ENCODE measurements around the gene CDH9. TPM values are rescaled to one million over a fixed set of nuclear protein-coding genes. Genes with fewer than 3 reads are reported as not detected.

The CDH9 gene
- total RNA-seq, 3 donors from 2014 or later (not counting 1 experiment from before 2014, with no cell fraction given): not detected

DNA sequence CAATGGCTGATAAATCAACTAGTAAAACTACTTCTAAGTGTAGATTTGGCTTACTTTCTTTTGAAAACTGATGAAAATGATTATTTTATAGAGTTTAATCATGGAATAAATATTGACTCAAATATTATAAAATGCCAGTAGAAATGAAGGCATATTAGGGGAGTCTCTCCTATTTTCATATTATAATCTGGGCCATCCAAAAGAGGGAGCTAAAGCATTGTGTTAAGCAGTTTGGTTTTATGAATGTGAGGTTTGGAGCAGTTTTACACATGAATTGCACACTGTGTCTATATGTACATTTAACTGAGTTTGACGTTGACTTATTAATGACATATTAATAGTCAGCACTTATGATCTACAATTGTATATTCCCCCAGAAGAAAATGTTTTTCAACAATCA lies 17.4 kb downstream of the CDH9 start:
- H3K27ac Mint-ChIP-seq: no peak overlapping the region
- intact Hi-C loops (cut with micrococcal nuclease): no loop called here
- Histone ChIP-seq H3K27me3 (ENCODE audit: control insufficient read depth, insufficient read depth, low read length) (no peaks in the 10 kb centered on the region), H3K27ac (ENCODE audit: low read length) (no peak overlapping the region), H3K9me3 (ENCODE audit: control insufficient read depth, insufficient read depth, low read length) (no peaks in the 10 kb centered on the region), H3K4me3 (ENCODE audit: low read length) (no peak overlapping the region), H3K4me1 (ENCODE audit: control insufficient read depth, insufficient read depth, low read length) (no peaks in the 10 kb centered on the region), H3K36me3 (ENCODE audit: control insufficient read depth, insufficient read depth, low read length) (no peaks in the 10 kb centered on the region)
- no CpG with 5 or more reads among the region's 1 CpG for WGBS (ENCODE audit: insufficient coverage)
- no peaks in the 10 kb centered on the region for H3K4me1 Mint-ChIP-seq
- TF ChIP-seq, protein P1, sequence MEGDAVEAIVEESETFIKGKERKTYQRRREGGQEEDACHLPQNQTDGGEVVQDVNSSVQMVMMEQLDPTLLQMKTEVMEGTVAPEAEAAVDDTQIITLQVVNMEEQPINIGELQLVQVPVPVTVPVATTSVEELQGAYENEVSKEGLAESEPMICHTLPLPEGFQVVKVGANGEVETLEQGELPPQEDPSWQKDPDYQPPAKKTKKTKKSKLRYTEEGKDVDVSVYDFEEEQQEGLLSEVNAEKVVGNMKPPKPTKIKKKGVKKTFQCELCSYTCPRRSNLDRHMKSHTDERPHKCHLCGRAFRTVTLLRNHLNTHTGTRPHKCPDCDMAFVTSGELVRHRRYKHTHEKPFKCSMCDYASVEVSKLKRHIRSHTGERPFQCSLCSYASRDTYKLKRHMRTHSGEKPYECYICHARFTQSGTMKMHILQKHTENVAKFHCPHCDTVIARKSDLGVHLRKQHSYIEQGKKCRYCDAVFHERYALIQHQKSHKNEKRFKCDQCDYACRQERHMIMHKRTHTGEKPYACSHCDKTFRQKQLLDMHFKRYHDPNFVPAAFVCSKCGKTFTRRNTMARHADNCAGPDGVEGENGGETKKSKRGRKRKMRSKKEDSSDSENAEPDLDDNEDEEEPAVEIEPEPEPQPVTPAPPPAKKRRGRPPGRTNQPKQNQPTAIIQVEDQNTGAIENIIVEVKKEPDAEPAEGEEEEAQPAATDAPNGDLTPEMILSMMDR (IDR thresholded peaks at IDR 0.05): no peak
- no peak for DNase-seq
- peaks cover 10 to 12% of the 10 kb centered on the region in 2 donors for H3K9me3 Mint-ChIP-seq
- H3K4me3 Mint-ChIP-seq: no peak overlapping the region
- H3K27me3 Mint-ChIP-seq (ENCODE audit: low read depth in 2 of 2): no peaks in the 10 kb centered on the region
- H3K36me3 Mint-ChIP-seq: no peaks in the 10 kb centered on the region
- no peak for ATAC-seq

DNA sequence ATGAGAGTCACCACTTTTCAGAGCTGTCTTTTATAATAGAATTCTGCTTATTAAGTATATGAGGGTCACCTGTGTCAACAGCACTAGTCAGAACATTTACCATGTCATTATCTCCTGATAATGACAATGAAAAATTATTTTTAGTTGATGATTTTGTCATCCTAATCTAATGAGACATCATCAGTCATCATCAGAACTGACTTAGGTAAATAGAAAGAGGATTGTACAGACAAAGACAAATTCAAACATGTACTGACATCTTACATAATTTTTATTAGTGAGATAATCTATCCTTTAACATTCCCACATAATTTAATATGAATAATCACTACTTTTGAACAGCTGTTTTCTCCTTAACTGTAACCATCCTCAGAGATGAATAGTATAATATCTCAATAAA lies 22.6 kb downstream of the CDH9 start:
- H3K27me3 ChIP-seq (ENCODE audit: control insufficient read depth, insufficient read depth, low read length): no peaks in the 10 kb centered on the region
- H3K27ac ChIP-seq (ENCODE audit: low read length): no peak overlapping the region
- TF ChIP-seq, protein P1 (IDR thresholded peaks at IDR 0.05): no peak
- Mint-ChIP-seq H3K27ac (no peak overlapping the region), H3K27me3 (ENCODE audit: low read depth in 2 of 2) (no peaks in the 10 kb centered on the region), H3K36me3 (no peaks in the 10 kb centered on the region), H3K9me3 (peaks cover 5 to 11% of the 10 kb centered on the region in 2 donors), H3K4me3 (no peak overlapping the region), H3K4me1 (no peaks in the 10 kb centered on the region)
- no peaks in the 10 kb centered on the region for H3K9me3 ChIP-seq (ENCODE audit: control insufficient read depth, insufficient read depth, low read length)
- ATAC-seq: no peak
- DNase-seq: no peak
- no peak overlapping the region for H3K4me3 ChIP-seq (ENCODE audit: low read length)
- intact Hi-C loops (cut with micrococcal nuclease): no loop called here
- no peaks in the 10 kb centered on the region for H3K4me1 ChIP-seq (ENCODE audit: control insufficient read depth, insufficient read depth, low read length)
- H3K36me3 ChIP-seq (ENCODE audit: control insufficient read depth, insufficient read depth, low read length): no peaks in the 10 kb centered on the region

DNA sequence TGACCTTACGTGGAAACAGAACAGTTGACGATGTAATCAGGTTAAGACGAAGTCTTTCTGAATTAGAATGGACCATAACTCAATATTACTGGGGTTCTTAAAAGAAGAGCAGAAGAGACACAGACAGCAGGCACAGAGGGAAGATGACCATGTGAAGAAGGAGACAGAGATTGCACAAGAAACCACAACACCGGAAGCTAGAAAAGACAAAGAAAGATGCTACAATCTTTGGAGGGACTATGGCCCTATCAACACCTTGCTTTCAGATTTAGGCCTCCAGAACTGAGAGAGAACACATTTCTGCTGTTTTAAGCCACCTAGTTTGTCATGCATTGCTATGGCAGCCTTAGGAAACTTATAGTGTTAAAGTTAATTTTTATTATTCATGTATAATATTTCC lies 27.1 kb downstream of the CDH9 start:
- 85% methylated on average over 4 of the region's 4 CpGs for WGBS (ENCODE audit: insufficient coverage)
- H3K4me3 Mint-ChIP-seq: no peak overlapping the region
- no peaks in the 10 kb centered on the region for H3K9me3 ChIP-seq (ENCODE audit: control insufficient read depth, insufficient read depth, low read length)
- no peaks in the 10 kb centered on the region for H3K4me1 Mint-ChIP-seq
- ATAC-seq (no peak), DNase-seq (no peak)
- H3K9me3 Mint-ChIP-seq: peaks cover 11 to 16% of the 10 kb centered on the region in 2 donors
- H3K36me3 Mint-ChIP-seq: peaks cover 8% of the 10 kb centered on the region
- no peak overlapping the region for H3K27ac Mint-ChIP-seq
- TF ChIP-seq, protein P1 (IDR thresholded peaks at IDR 0.05): no peak
- intact Hi-C loops (cut with micrococcal nuclease): no loop called here
- H3K27me3 Mint-ChIP-seq (ENCODE audit: low read depth in 2 of 2): no peaks in the 10 kb centered on the region
- no peak overlapping the region for H3K4me3 ChIP-seq (ENCODE audit: low read length)
- no peaks in the 10 kb centered on the region for H3K27me3 ChIP-seq (ENCODE audit: control insufficient read depth, insufficient read depth, low read length)
- no peaks in the 10 kb centered on the region for H3K36me3 ChIP-seq (ENCODE audit: control insufficient read depth, insufficient read depth, low read length)
- no peak overlapping the region for H3K27ac ChIP-seq (ENCODE audit: low read length)
- H3K4me1 ChIP-seq (ENCODE audit: control insufficient read depth, insufficient read depth, low read length): no peaks in the 10 kb centered on the region

DNA sequence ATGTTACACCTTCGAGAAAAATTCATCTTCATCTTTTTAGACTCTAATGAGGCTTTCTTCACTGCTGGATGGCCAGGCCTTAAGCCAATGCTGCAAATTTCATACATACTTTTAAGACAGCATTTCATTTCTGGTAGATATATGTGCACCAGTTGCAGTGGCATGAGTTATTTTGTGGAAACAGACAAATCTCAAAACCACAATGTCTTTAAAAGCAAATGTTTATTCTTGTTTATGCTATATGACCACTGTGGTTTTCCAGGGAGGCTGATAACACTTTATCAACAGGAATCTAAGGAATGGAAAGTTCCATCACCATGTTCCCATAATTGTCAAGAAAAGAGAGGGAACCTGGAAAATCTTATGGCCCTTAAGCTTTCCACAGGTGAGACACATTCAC lies 27.7 kb downstream of the CDH9 start:
- TF ChIP-seq, protein P1 (IDR thresholded peaks at IDR 0.05): no peak
- H3K9me3 Mint-ChIP-seq: peaks cover 13 to 18% of the 10 kb centered on the region in 2 donors
- H3K4me3 Mint-ChIP-seq: no peak overlapping the region
- DNase-seq: no peak
- H3K4me3 ChIP-seq (ENCODE audit: low read length): no peak overlapping the region
- no peaks in the 10 kb centered on the region for H3K9me3 ChIP-seq (ENCODE audit: control insufficient read depth, insufficient read depth, low read length)
- H3K27me3 Mint-ChIP-seq (ENCODE audit: low read depth in 2 of 2): no peaks in the 10 kb centered on the region
- H3K4me1 Mint-ChIP-seq: no peaks in the 10 kb centered on the region
- peaks cover 8% of the 10 kb centered on the region for H3K36me3 Mint-ChIP-seq
- no peak for ATAC-seq
- no peak overlapping the region for H3K27ac ChIP-seq (ENCODE audit: low read length)
- H3K36me3 ChIP-seq (ENCODE audit: control insufficient read depth, insufficient read depth, low read length): no peaks in the 10 kb centered on the region
- no peaks in the 10 kb centered on the region for H3K4me1 ChIP-seq (ENCODE audit: control insufficient read depth, insufficient read depth, low read length)
- intact Hi-C loops (cut with micrococcal nuclease): no loop called here
- 93% methylated on average over 1 of the region's 1 CpG for WGBS (ENCODE audit: insufficient coverage)
- no peaks in the 10 kb centered on the region for H3K27me3 ChIP-seq (ENCODE audit: control insufficient read depth, insufficient read depth, low read length)
- H3K27ac Mint-ChIP-seq: no peak overlapping the region
